CD4-positive, alpha-beta T cell (primary cell): ENCODE measurements around the gene FLT1. TPM values are rescaled to one million over a fixed set of nuclear protein-coding genes. Genes with fewer than 3 reads are reported as not detected.

Experiments
- ATAC-seq: fragments of 200-7000 bp; cut with Tn5 transposase; one replicate; pipeline ENCODE4 v1.10.0; 2022; ENCODE audit warnings: mild to moderate bottlenecking; ENCODE audit not compliant: poor library complexity
- CTCF ChIA-PET: fragments of 350-600 bp; sonication (Branson Sonifier 250); formaldehyde crosslinking; loops from one replicate; lab custom pipeline; 2021; ENCODE audit warnings: antibody characterized with exemption, inconsistent platforms; lab: Charles Lee
- POLR2A ChIA-PET: fragments of 350-600 bp; sonication (Branson Sonifier 250); formaldehyde crosslinking; loops from one replicate; lab custom pipeline; 2021; ENCODE audit warnings: antibody characterized with exemption, inconsistent platforms; lab: Charles Lee
- DNase-seq, 14 experiments: peaks; one replicate each; pipeline ENCODE4 v3.0.0-alpha.2; 2013 to 2020; ENCODE audit warnings: mixed read lengths in 2 of 14
- H3K27ac ChIP-seq, 2 donors: one replicate each; pipeline versions ENCODE4 v1.5.1 to v1.7.0; 2013; ENCODE audit warnings: low read length in 2 of 2, low read depth in 1 of 2, mild to moderate bottlenecking in 1 of 2
- H3K27me3 ChIP-seq, 2 experiments: 1 replicate in 1 of 2; 2 replicates in 1 of 2; pipeline versions ENCODE4 v1.6.1 to v1.7.0; 2013; ENCODE audit warnings: low read length in 2 of 2, control low read depth in 1 of 2, mild to moderate bottlenecking in 1 of 2, moderate library complexity in 1 of 2; ENCODE audit not compliant: insufficient read depth in 2 of 2, control insufficient read depth in 1 of 2
- H3K36me3 ChIP-seq: one replicate; pipeline ENCODE4 v1.6.1; 2013; ENCODE audit warnings: low read length, control low read depth; ENCODE audit not compliant: insufficient read depth
- H3K4me1 ChIP-seq: one replicate; pipeline ENCODE4 v1.6.1; 2013; ENCODE audit warnings: low read length, control low read depth; ENCODE audit not compliant: insufficient read depth
- H3K4me3 ChIP-seq: one replicate; pipeline ENCODE4 v1.5.1; 2013; ENCODE audit warnings: mild to moderate bottlenecking, low read length, moderate library complexity
- H3K9me3 ChIP-seq, 2 experiments: 1 replicate in 1 of 2; 2 replicates in 1 of 2; pipeline versions ENCODE4 v1.6.1 to v1.7.0; 2013; ENCODE audit warnings: low read length in 2 of 2, mild to moderate bottlenecking in 2 of 2, control low read depth in 1 of 2, moderate library complexity in 1 of 2; ENCODE audit not compliant: control insufficient read depth in 1 of 2, insufficient read depth in 1 of 2
- H3K27ac Mint-ChIP-seq: one replicate; pipeline ENCODE4 v1.8.0; 2020; ENCODE audit warnings: mixed read lengths
- H3K27me3 Mint-ChIP-seq: one replicate; pipeline ENCODE4 v1.8.0; 2021; ENCODE audit warnings: mixed read lengths
- H3K36me3 Mint-ChIP-seq: one replicate; pipeline ENCODE4 v1.8.0; 2021; ENCODE audit warnings: low read depth, mixed read lengths
- H3K4me1 Mint-ChIP-seq: one replicate; pipeline ENCODE4 v1.8.0; 2021; ENCODE audit warnings: low read depth, mixed read lengths
- H3K4me3 Mint-ChIP-seq: one replicate; pipeline ENCODE4 v1.8.0; 2020; ENCODE audit warnings: mild to moderate bottlenecking, mixed read lengths
- H3K9me3 Mint-ChIP-seq: one replicate; pipeline ENCODE4 v1.8.0; 2020; ENCODE audit warnings: mixed read lengths
- intact Hi-C, 2 experiments: fragments of 100-400 bp; cut with DNase I in 1 of 2; cut with micrococcal nuclease in 1 of 2; formaldehyde crosslinking; loops; one replicate each; pipeline versions ENCODE4 v1.15.1 to v1.9.0; 2023 to 2025; cut with DNase I, micrococcal nuclease
- total RNA-seq, 174 experiments: library from RNA in 2 of 174; stranded (reverse) in 2 of 174; gene quantifications; one replicate each; pipeline ENCODE4 v1.2.3 and lab custom pipeline; 2021 to 2026
- TF ChIP-seq, protein P1 (sequence below): fragments of 200-600 bp; IDR thresholded peaks from one replicate; pipeline ENCODE4 v1.8.0; 2022; ENCODE audit warnings: antibody characterized with exemption, mild to moderate bottlenecking

Gene FLT1
- total RNA-seq, 2 experiments from 2014 or later = 1.1 to 1.2 TPM

GRCh38 chr13:28358708-28359107, 136.2 kb downstream of the FLT1 start:
- no peaks in the 10 kb centered on the region for H3K36me3 ChIP-seq
- Mint-ChIP-seq H3K4me3 (no peak overlapping the region), H3K4me1 (peaks cover 21% of the 10 kb centered on the region), H3K27me3 (no peaks in the 10 kb centered on the region), H3K36me3 (no peaks in the 10 kb centered on the region), H3K9me3 (no peaks in the 10 kb centered on the region), H3K27ac (no peak overlapping the region)
- intact Hi-C loops = no loop called here
- H3K27ac ChIP-seq = no peak overlapping the region
- H3K9me3 ChIP-seq = no peaks in the 10 kb centered on the region
- ChIA-PET POLR2A (interaction anchor here (0.5 kb wide), 1 partner anchor 7 kb away, joined by 4 read pairs; no protein-coding TSS in a partner anchor), CTCF (no interaction called here)
- H3K27me3 ChIP-seq = no peaks in the 10 kb centered on the region
- H3K4me1 ChIP-seq = no peaks in the 10 kb centered on the region
- ATAC-seq (no peak), DNase-seq (no peak)
- TF ChIP-seq, protein P1, sequence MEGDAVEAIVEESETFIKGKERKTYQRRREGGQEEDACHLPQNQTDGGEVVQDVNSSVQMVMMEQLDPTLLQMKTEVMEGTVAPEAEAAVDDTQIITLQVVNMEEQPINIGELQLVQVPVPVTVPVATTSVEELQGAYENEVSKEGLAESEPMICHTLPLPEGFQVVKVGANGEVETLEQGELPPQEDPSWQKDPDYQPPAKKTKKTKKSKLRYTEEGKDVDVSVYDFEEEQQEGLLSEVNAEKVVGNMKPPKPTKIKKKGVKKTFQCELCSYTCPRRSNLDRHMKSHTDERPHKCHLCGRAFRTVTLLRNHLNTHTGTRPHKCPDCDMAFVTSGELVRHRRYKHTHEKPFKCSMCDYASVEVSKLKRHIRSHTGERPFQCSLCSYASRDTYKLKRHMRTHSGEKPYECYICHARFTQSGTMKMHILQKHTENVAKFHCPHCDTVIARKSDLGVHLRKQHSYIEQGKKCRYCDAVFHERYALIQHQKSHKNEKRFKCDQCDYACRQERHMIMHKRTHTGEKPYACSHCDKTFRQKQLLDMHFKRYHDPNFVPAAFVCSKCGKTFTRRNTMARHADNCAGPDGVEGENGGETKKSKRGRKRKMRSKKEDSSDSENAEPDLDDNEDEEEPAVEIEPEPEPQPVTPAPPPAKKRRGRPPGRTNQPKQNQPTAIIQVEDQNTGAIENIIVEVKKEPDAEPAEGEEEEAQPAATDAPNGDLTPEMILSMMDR = no peak
- H3K4me3 ChIP-seq = no peak overlapping the region

- CTCF ChIA-PET = interaction anchor here (0.6 kb wide), 1 partner anchor 11 kb away, joined by 3 read pairs; no protein-coding TSS in a partner anchor
These were observed 137.0 kb downstream of the FLT1 start for GRCh38 chr13:28357911-28358433.

GRCh38 chr13:28357247-28357825, 137.6 kb downstream of the FLT1 start:
- intact Hi-C loops = no loop called here
- no peaks in the 10 kb centered on the region for H3K9me3 Mint-ChIP-seq
- ATAC-seq (no peak), DNase-seq (no peak)
- H3K27ac ChIP-seq = no peak overlapping the region
- no peak overlapping the region for H3K27ac Mint-ChIP-seq
- ChIA-PET CTCF (interaction anchor here (0.6 kb wide), 1 partner anchor 10 kb away, joined by 3 read pairs; no protein-coding TSS in a partner anchor), POLR2A (no interaction called here)
- H3K4me1 ChIP-seq = no peaks in the 10 kb centered on the region
- H3K27me3 ChIP-seq = no peaks in the 10 kb centered on the region
- H3K36me3 Mint-ChIP-seq = no peaks in the 10 kb centered on the region
- H3K4me1 Mint-ChIP-seq = peaks cover 23% of the 10 kb centered on the region
- TF ChIP-seq, protein P1 = no peak
- no peak overlapping the region for H3K4me3 Mint-ChIP-seq
- no peaks in the 10 kb centered on the region for H3K27me3 Mint-ChIP-seq
- no peaks in the 10 kb centered on the region for H3K9me3 ChIP-seq
- H3K4me3 ChIP-seq = no peak overlapping the region
- H3K36me3 ChIP-seq = no peaks in the 10 kb centered on the region

More at GRCh38 chr13:28357911-28358433, 137.0 kb downstream of the FLT1 start:
- Mint-ChIP-seq H3K27me3 (no peaks in the 10 kb centered on the region), H3K4me3 (no peak overlapping the region), H3K9me3 (no peaks in the 10 kb centered on the region), H3K4me1 (peaks cover 23% of the 10 kb centered on the region), H3K36me3 (no peaks in the 10 kb centered on the region), H3K27ac (no peak overlapping the region)
- ATAC-seq = no peak
- Histone ChIP-seq H3K27me3 (no peaks in the 10 kb centered on the region), H3K9me3 (no peaks in the 10 kb centered on the region), H3K4me1 (no peaks in the 10 kb centered on the region), H3K4me3 (no peak overlapping the region), H3K27ac (no peak overlapping the region), H3K36me3 (no peaks in the 10 kb centered on the region)
- DNase-seq = peak in 3 of 14 experiments; percentile 13 to 41 (median 25)
- POLR2A ChIA-PET = interaction anchor here (0.5 kb wide), 1 partner anchor 8 kb away, joined by 4 read pairs; no protein-coding TSS in a partner anchor
- intact Hi-C loops = no loop called here
- TF ChIP-seq, protein P1 = no peak
